NCI-H2107 treated with DMSO at 0.1 percent for 48 hours (cell line): ENCODE results near the gene SOCS7.
"Not testable (repeated sequence)": the region's sequence is repeated elsewhere in the genome, so short reads cannot be mapped to it uniquely, and the experiment has no call there.

ENCODE experiments used
- DNase-seq: peaks from one replicate; lab custom pipeline; 2025; ENCODE audit not compliant: unreplicated experiment; lab: John Stamatoyannopoulos, UW

Gene SOCS7

GRCh38 chr17:38437313-38437712 is 85.7 kb downstream of the SOCS7 start:
- DNase-seq: not testable (repeated sequence)

GRCh38 chr17:38439436-38439835 is 87.8 kb downstream of the SOCS7 start:
- no peak for DNase-seq

- no peak for DNase-seq
These were observed 89.2 kb downstream of the SOCS7 start for GRCh38 chr17:38440614-38441397.

GRCh38 chr17:38441429-38442061 is 89.9 kb downstream of the SOCS7 start:
- DNase-seq: no peak

- no peak for DNase-seq
These were observed 90.9 kb downstream of the SOCS7 start for GRCh38 chr17:38442548-38442947.

GRCh38 chr17:38443356-38444031 is 91.8 kb downstream of the SOCS7 start:
- no peak for DNase-seq

GRCh38 chr17:38444151-38444550 is 92.5 kb downstream of the SOCS7 start:
- DNase-seq: peak; percentile 21

- peak; percentile 13 for DNase-seq
These were observed 96.0 kb downstream of the SOCS7 start for GRCh38 chr17:38447502-38448085.

GRCh38 chr17:38448208-38448771 is 96.6 kb downstream of the SOCS7 start:
- DNase-seq: no peak

- no peak for DNase-seq
These were observed 97.7 kb downstream of the SOCS7 start for GRCh38 chr17:38449364-38449763.

GRCh38 chr17:38450557-38451029 is 98.9 kb downstream of the SOCS7 start:
- DNase-seq: no peak

- DNase-seq: no peak
These were observed 99.6 kb downstream of the SOCS7 start for GRCh38 chr17:38451030-38451839.

- no peak for DNase-seq
These were observed 100.3 kb downstream of the SOCS7 start for GRCh38 chr17:38451840-38452529.

- DNase-seq: no peak
These were observed 101.1 kb downstream of the SOCS7 start for GRCh38 chr17:38452719-38453118.

GRCh38 chr17:38453951-38454421 is 102.3 kb downstream of the SOCS7 start:
- no peak for DNase-seq

GRCh38 chr17:38454532-38454931 is 102.9 kb downstream of the SOCS7 start:
- no peak for DNase-seq
